ENCODE results near the gene FBN2.

GRCh38 chr5:128477944-128478343 lies 60.1 kb downstream of the FBN2 start:
- TF ChIP-seq POLR2AphosphoS5 (IDR thresholded peaks at IDR 0.05; ENCODE audit: borderline replicate concordance, low read depth, low read length), result no peak
- no peak for TF ChIP-seq EZH2 (IDR thresholded peaks at IDR 0.05)
- TF ChIP-seq FOXP2 (optimal IDR thresholded peaks at IDR 0.05; ENCODE audit: control extremely low read depth, extremely low read length, insufficient read depth), result no peak
